Kidney (tissue), 14 donors: Measurements from ENCODE around the gene FAM209B. TPM values are rescaled to one million over a fixed set of nuclear protein-coding genes. Genes with fewer than 3 reads are reported as not detected.
"Not testable (repeated sequence)": the region's sequence is repeated elsewhere in the genome, so short reads cannot be mapped to it uniquely, and the experiment has no call there.

Source experiments
- DNase-seq, 5 donors: peaks; one replicate each; pipeline ENCODE4 v3.0.0-alpha.2; 2013 to 2020
- FAIRE-seq: peaks from 2 replicates; lab custom pipeline; 2012; peaks lifted over from hg19 to GRCh38; lab: Jason Lieb, UNC
- H3K27ac ChIP-seq, 2 donors: one replicate each; pipeline ENCODE4 v1.7.0; 2013; ENCODE audit warnings: low read depth in 2 of 2, low read length in 2 of 2, inconsistent platforms in 1 of 2
- H3K27me3 ChIP-seq: one replicate; pipeline ENCODE4 v1.7.1; 2013; ENCODE audit warnings: low read length, inconsistent platforms; ENCODE audit not compliant: control insufficient read depth, insufficient read depth
- H3K36me3 ChIP-seq, 3 donors: one replicate each; pipeline versions ENCODE4 v1.7.0 to v1.7.1; 2013; ENCODE audit warnings: low read length in 3 of 3, control low read depth in 1 of 3, inconsistent platforms in 1 of 3; ENCODE audit not compliant: insufficient read depth in 3 of 3, control insufficient read depth in 2 of 3
- H3K4me1 ChIP-seq, 3 donors: one replicate each; pipeline versions ENCODE4 v1.7.0 to v1.7.1; 2013; ENCODE audit warnings: low read length in 3 of 3, inconsistent platforms in 1 of 3, low read depth in 1 of 3; ENCODE audit not compliant: control insufficient read depth in 2 of 3, insufficient read depth in 2 of 3
- H3K4me3 ChIP-seq, 3 donors: one replicate each; pipeline versions ENCODE4 v1.7.0 to v1.8.1; 2013; ENCODE audit warnings: low read length in 3 of 3, control low read depth in 1 of 3, inconsistent platforms in 1 of 3
- H3K9ac ChIP-seq, 3 donors: one replicate each; pipeline versions ENCODE4 v1.7.0 to v1.7.1; 2013; ENCODE audit warnings: low read length in 3 of 3, control low read depth in 1 of 3, inconsistent platforms in 1 of 3
- H3K9me3 ChIP-seq, 3 donors: one replicate each; pipeline versions ENCODE4 v1.7.0 to v1.7.1; 2013; ENCODE audit warnings: low read length in 3 of 3, control low read depth in 1 of 3, inconsistent platforms in 1 of 3; ENCODE audit not compliant: control insufficient read depth in 2 of 3, insufficient read depth in 1 of 3
- intact Hi-C: fragments of 100-400 bp; cut with DNase I; formaldehyde crosslinking; loops from one replicate; pipeline ENCODE4 v1.11.1; 2022
- polyA plus RNA-seq: library from polyadenylated mRNA; stranded (reverse); fragments of 350-450 nt; fragmentation: Illumina TruSeq; extraction: RNeasy Lipid Tissue Mini Kit (QIAGEN cat#74804); gene quantifications from one replicate; pipeline ENCODE4 v1.2.3, GENCODE V29; 2014; ENCODE audit warnings: low read depth, low replicate concordance; ENCODE audit not compliant: insufficient read depth
- total RNA-seq: library from RNA; stranded (reverse); fragmentation: NEBNext Ultra II Directional; extraction: Animal tissue kit (Norgen Biotek cat#: 25700); gene quantifications from one replicate; pipeline ENCODE4 v1.2.1, GENCODE V29; 2021
- TF ChIP-seq, protein P1 (sequence below): IDR thresholded peaks from 3 replicates; pipeline ENCODE4 v1.5.1; 2012; ENCODE audit warnings: mild to moderate bottlenecking, moderate library complexity, borderline replicate concordance; ENCODE audit not compliant: insufficient read depth; ENCODE audit errors: extremely low read depth
- donor health status: control.
- donor health status: control.
- donor health status: control.
- donor health status: control.
- donor health status: control.
- donor health status: DM: yes; HTN: yes; CAD: no.
- donor health status: Normal renal cell carcinoma (clear cell type).

FAM209B gene
- total and polyA plus RNA-seq, 2 donors from 2014 or later, result not detected

- peaks cover 0 to 18% (median 2%) of the 10 kb centered on the region in 3 donors for H3K9me3 ChIP-seq
- H3K36me3 ChIP-seq, result peaks cover 0 to 29% (median 22%) of the 10 kb centered on the region in 3 donors
- intact Hi-C loops, result no loop called here
- FAIRE-seq (no peak), DNase-seq (no peak)
- no peaks in the 10 kb centered on the region for H3K4me1 ChIP-seq
- TF ChIP-seq, protein P1, sequence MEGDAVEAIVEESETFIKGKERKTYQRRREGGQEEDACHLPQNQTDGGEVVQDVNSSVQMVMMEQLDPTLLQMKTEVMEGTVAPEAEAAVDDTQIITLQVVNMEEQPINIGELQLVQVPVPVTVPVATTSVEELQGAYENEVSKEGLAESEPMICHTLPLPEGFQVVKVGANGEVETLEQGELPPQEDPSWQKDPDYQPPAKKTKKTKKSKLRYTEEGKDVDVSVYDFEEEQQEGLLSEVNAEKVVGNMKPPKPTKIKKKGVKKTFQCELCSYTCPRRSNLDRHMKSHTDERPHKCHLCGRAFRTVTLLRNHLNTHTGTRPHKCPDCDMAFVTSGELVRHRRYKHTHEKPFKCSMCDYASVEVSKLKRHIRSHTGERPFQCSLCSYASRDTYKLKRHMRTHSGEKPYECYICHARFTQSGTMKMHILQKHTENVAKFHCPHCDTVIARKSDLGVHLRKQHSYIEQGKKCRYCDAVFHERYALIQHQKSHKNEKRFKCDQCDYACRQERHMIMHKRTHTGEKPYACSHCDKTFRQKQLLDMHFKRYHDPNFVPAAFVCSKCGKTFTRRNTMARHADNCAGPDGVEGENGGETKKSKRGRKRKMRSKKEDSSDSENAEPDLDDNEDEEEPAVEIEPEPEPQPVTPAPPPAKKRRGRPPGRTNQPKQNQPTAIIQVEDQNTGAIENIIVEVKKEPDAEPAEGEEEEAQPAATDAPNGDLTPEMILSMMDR, result no peak
- no peaks in the 10 kb centered on the region for H3K27me3 ChIP-seq
- no peak overlapping the region for H3K4me3 ChIP-seq
- no peak overlapping the region for H3K9ac ChIP-seq
- no peak overlapping the region for H3K27ac ChIP-seq
Observed at GRCh38 chr20:56522311-56522710, 10.7 kb upstream of the FAM209B start.

DNA sequence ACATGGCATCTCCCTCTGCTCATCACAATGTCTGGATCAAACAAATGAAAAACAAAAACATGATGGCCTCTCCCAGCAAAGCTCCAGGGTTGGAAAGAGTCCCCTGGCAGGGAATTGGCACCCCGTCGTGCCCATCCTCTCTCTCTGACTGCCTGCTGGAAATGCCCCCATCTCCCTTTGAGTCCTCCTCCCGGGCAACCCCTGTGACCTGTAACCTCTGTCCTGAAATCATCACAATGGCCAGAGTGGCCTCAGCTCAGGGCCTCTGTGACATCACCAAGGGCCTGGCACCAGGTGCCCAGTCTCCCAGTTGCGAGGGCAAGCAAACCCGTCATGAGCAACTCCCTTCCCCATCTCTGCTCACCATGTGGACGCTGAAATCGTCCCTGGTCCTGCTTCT lies 8.6 kb upstream of the FAM209B start, which contains the start of gene FAM209A:
TSS of gene FAM209A (plus strand) at position 301 of the 400 bp plus-strand sequence. CDS start at position 366, 65 bp downstream.
- intact Hi-C loops, FAIRE-seq, H3K36me3 ChIP-seq, H3K4me1 ChIP-seq, H3K4me3 ChIP-seq, H3K27me3 ChIP-seq, H3K9ac ChIP-seq, DNase-seq, H3K27ac ChIP-seq: not testable (repeated sequence)
- peaks cover 0 to 18% (median 2%) of the 10 kb centered on the region in 3 donors for H3K9me3 ChIP-seq

DNA sequence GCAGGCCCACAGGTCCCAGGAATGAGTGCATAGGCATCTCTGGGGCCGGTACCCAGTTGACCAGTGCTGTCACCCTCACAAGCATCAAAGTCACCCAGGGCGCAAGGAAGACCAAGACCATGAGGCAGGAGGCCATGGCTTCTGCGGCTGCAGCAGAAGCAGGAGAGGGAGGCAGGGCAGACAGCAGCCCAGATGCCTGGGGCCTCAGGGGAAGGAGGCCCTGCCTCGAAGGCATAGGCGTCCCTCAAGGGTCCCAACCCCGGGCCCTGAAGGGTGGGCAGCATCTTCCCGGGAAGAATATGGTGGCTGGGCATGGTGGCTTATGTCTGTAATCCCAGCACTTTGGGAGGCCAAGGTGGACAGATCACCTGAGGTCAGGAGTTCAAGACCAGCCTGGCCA lies 5.5 kb upstream of the FAM209B start:
- intact Hi-C loops, result no loop called here
- H3K27ac ChIP-seq, result no peak overlapping the region
- DNase-seq, result no peak
- no peaks in the 10 kb centered on the region for H3K4me1 ChIP-seq
- no peak overlapping the region for H3K4me3 ChIP-seq
- TF ChIP-seq, protein P1, result no peak
- FAIRE-seq, result no peak
- H3K27me3 ChIP-seq, result no peaks in the 10 kb centered on the region
- no peaks in the 10 kb centered on the region for H3K9me3 ChIP-seq
- H3K9ac ChIP-seq, result no peak overlapping the region
- no peaks in the 10 kb centered on the region for H3K36me3 ChIP-seq

- FAIRE-seq (no peak), DNase-seq (no peak)
- H3K36me3 ChIP-seq, result no peaks in the 10 kb centered on the region
Observed at GRCh38 chr20:56537997-56538396, 5.0 kb downstream of the FAM209B start.

More at GRCh38 chr20:56537997-56538396, 5.0 kb downstream of the FAM209B start:
- Histone ChIP-seq H3K4me3 (no peak overlapping the region), H3K9ac (no peak overlapping the region), H3K27me3 (no peaks in the 10 kb centered on the region), H3K27ac (no peak overlapping the region), H3K9me3 (no peaks in the 10 kb centered on the region), H3K4me1 (no peaks in the 10 kb centered on the region)
- intact Hi-C loops, result no loop called here
- TF ChIP-seq, protein P1, result no peak
